Cerebellar nuclear complex (tissue), 1 donor: ENCODE results near the gene BRCC3.
"Not testable (repeated sequence)": the region's sequence is repeated elsewhere in the genome, so short reads cannot be mapped to it uniquely, and the experiment has no call there.

Source experiments
- DNase-seq, 2 experiments: peaks; one replicate each; lab custom pipeline; 2025; lab: John Stamatoyannopoulos, UW

BRCC3 gene

GRCh38 chrX:155144926-155145325 is 73.6 kb downstream of the BRCC3 start:
- DNase-seq: no peak

GRCh38 chrX:155147612-155148011 is 76.3 kb downstream of the BRCC3 start:
- DNase-seq: not testable (repeated sequence)

- not testable (repeated sequence) for DNase-seq
Measured at GRCh38 chrX:155148166-155148565, 76.9 kb downstream of the BRCC3 start.

GRCh38 chrX:155148724-155149537 is 77.6 kb downstream of the BRCC3 start:
- no peak for DNase-seq

GRCh38 chrX:155169881-155170280 is 98.6 kb downstream of the BRCC3 start:
- no peak for DNase-seq
